ENCODE results near the gene ADAMTS12.

DNA sequence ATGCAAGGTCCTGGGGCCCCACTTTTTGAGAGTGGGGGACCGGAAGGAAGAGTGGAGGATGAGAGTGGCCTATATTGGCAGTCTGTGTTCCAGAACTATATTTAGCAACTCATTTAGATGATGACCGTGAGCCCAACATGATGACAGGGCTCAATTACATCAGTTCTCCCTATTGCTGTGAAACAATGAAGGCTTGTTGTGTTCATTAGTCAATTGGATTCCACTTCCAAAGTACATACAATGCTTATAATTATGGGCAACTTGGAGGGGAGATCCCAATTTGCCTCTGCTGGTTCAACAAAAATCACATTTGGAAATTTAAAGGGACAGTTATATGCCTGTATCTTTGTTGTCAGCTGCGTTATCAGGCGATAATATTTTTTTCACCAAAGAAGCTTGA lies 360.0 kb downstream of the ADAMTS12 start:
- TF ChIP-seq CTCF (IDR thresholded peaks at IDR 0.05) (no peak), POLR2A (IDR thresholded peaks at IDR 0.05) (no peak)

Data from body of pancreas (tissue), 4 donors.